C4-2B (cell line): Measurements from ENCODE around the gene KLHL3.
A peak's percentile ranks its signal among the peaks of the same experiment; 100 is the strongest.

Experiments used
- H3K27ac ChIP-seq: fragments of 450-650 bp; 2 replicates; pipeline ENCODE4 v1.5.1; 2017
- CTCF ChIP-seq: fragments of 450-650 bp; conservative IDR thresholded peaks from 2 replicates; pipeline ENCODE4 v1.5.1; 2017; ENCODE audit warnings: mild to moderate bottlenecking
- ZFX ChIP-seq: fragments of 450-650 bp; IDR thresholded peaks from 2 replicates; pipeline ENCODE4 v1.6.1; 2017

Gene KLHL3

GRCh38 chr5:137743031-137743640, 7.2 kb upstream of the KLHL3 start:
- H3K27ac ChIP-seq = no peak overlapping the region
- TF ChIP-seq CTCF (peak; percentile 84), ZFX (no peak)

- no peak for TF ChIP-seq CTCF
- no peak for TF ChIP-seq ZFX
- H3K27ac ChIP-seq = no peak overlapping the region
Observed at GRCh38 chr5:137741718-137742117, 5.8 kb upstream of the KLHL3 start.

GRCh38 chr5:137739737-137740136, 3.8 kb upstream of the KLHL3 start:
- no peak overlapping the region for H3K27ac ChIP-seq
- TF ChIP-seq ZFX (no peak), CTCF (no peak)

- no peak overlapping the region for H3K27ac ChIP-seq
- TF ChIP-seq ZFX (no peak), CTCF (no peak)
Observed at GRCh38 chr5:137738947-137739346, 3.1 kb upstream of the KLHL3 start.

GRCh38 chr5:137737349-137738131, 1.7 kb upstream of the KLHL3 start:
- TF ChIP-seq ZFX = no peak
- TF ChIP-seq CTCF = no peak
- no peak overlapping the region for H3K27ac ChIP-seq

- no peak overlapping the region for H3K27ac ChIP-seq
- TF ChIP-seq CTCF (no peak), ZFX (no peak)
Observed at GRCh38 chr5:137736496-137736895, 607 bp upstream of the KLHL3 start.

- H3K27ac ChIP-seq = no peak overlapping the region
- no peak for TF ChIP-seq CTCF
- no peak for TF ChIP-seq ZFX
Observed at GRCh38 chr5:137734962-137735554, 831 bp downstream of the KLHL3 start.
